ENCODE data around the gene KRT76. TPM values are rescaled to one million over a fixed set of nuclear protein-coding genes. Genes with fewer than 3 reads are reported as not detected.
"Not testable (repeated sequence)": the region's sequence is repeated elsewhere in the genome, so short reads cannot be mapped to it uniquely, and the experiment has no call there.

KRT76 gene
- total RNA-seq, 1 donor from 2014 or later: not detected

DNA sequence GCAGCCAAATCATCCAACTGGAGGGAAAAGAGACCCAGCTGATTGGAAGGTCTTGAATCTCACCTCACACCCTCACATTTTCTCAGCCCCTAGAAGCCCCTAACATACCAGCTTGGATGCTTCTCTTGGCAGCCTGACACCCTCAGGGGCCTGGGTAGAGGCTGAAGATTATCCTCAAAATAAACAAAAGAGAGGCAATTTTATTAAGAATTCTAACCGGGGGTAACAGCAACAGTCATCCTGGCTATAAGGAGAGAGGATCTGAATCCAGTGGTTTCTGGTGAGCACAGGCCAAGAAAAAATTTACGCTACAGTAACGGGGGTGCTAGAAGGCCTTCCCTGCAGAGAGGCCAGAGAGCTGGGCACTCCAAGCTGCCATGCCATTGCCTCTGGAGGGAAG is 21.6 kb downstream of the KRT76 start:
- Histone ChIP-seq H3K36me3 (ENCODE audit: control insufficient read depth, insufficient read depth, low read length) (no peaks in the 10 kb centered on the region), H3K4me3 (ENCODE audit: low read depth, low read length) (no peak overlapping the region), H3K27me3 (ENCODE audit: control insufficient read depth, insufficient read depth, low read length) (peaks cover 6% of the 10 kb centered on the region)
- FAIRE-seq (no peak), DNase-seq (ENCODE audit: low read depth) (no peak)
- TF ChIP-seq, protein P1, sequence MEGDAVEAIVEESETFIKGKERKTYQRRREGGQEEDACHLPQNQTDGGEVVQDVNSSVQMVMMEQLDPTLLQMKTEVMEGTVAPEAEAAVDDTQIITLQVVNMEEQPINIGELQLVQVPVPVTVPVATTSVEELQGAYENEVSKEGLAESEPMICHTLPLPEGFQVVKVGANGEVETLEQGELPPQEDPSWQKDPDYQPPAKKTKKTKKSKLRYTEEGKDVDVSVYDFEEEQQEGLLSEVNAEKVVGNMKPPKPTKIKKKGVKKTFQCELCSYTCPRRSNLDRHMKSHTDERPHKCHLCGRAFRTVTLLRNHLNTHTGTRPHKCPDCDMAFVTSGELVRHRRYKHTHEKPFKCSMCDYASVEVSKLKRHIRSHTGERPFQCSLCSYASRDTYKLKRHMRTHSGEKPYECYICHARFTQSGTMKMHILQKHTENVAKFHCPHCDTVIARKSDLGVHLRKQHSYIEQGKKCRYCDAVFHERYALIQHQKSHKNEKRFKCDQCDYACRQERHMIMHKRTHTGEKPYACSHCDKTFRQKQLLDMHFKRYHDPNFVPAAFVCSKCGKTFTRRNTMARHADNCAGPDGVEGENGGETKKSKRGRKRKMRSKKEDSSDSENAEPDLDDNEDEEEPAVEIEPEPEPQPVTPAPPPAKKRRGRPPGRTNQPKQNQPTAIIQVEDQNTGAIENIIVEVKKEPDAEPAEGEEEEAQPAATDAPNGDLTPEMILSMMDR (IDR thresholded peaks at IDR 0.05; ENCODE audit: insufficient read depth, low read length, severe bottlenecking): no peak

DNA sequence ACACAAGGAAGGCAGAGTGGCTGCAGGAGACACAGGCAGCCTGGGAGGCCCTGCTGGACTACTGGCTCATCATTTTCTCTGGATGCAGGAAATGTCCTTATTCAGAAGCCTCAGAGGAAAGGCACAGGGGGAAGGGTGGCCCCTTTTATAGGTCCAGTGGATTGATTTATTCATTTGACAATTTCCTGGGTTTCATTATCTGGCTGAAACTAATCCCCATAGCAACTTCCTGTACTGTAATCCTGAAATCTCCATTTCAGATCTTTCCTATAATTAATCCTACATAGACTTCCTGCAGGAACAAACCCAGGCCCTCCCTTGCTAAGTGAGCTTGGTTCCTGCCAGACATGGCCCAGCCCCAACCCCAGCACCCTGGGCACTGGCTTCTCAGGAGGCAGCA is 23.0 kb downstream of the KRT76 start:
- peaks cover 6% of the 10 kb centered on the region for H3K27me3 ChIP-seq (ENCODE audit: control insufficient read depth, insufficient read depth, low read length)
- H3K36me3 ChIP-seq (ENCODE audit: control insufficient read depth, insufficient read depth, low read length): no peaks in the 10 kb centered on the region
- FAIRE-seq (no peak), DNase-seq (ENCODE audit: low read depth) (no peak)
- no peak overlapping the region for H3K4me3 ChIP-seq (ENCODE audit: low read depth, low read length)
- TF ChIP-seq, protein P1 (IDR thresholded peaks at IDR 0.05; ENCODE audit: insufficient read depth, low read length, severe bottlenecking): no peak

DNA sequence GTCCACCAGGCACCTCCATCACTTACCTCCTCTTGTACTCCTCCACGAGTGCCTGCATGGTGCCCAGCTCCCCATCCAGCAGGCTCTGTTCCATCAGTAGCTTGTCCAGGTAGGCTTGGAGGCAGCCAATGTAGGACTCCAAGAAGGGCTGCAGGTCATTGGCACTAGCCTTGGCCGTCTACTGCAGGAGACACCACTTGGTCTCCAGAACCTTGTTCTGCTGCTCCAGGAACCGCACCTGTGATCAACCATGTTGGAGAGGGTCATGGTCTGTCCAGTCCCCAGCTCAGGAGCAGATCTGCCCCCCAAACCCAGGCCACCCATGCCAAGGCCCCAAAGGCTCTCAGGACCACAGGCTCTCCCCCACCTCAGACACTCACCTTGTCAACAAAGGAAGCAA is 23.9 kb downstream of the KRT76 start:
- no peak overlapping the region for H3K4me3 ChIP-seq (ENCODE audit: low read depth, low read length)
- TF ChIP-seq, protein P1 (IDR thresholded peaks at IDR 0.05; ENCODE audit: insufficient read depth, low read length, severe bottlenecking): no peak
- H3K36me3 ChIP-seq (ENCODE audit: control insufficient read depth, insufficient read depth, low read length): no peaks in the 10 kb centered on the region
- no peak for DNase-seq (ENCODE audit: low read depth)
- FAIRE-seq: no peak
- peaks cover 6% of the 10 kb centered on the region for H3K27me3 ChIP-seq (ENCODE audit: control insufficient read depth, insufficient read depth, low read length)

- no peaks in the 10 kb centered on the region for H3K36me3 ChIP-seq (ENCODE audit: control insufficient read depth, insufficient read depth, low read length)
- no peak for DNase-seq (ENCODE audit: low read depth)
- TF ChIP-seq, protein P1 (IDR thresholded peaks at IDR 0.05; ENCODE audit: insufficient read depth, low read length, severe bottlenecking): no peak
- H3K27me3 ChIP-seq (ENCODE audit: control insufficient read depth, insufficient read depth, low read length): peaks cover 6% of the 10 kb centered on the region
- no peak overlapping the region for H3K4me3 ChIP-seq (ENCODE audit: low read depth, low read length)
- FAIRE-seq: no peak
These were observed 24.6 kb downstream of the KRT76 start for GRCh38 chr12:52752516-52752915.

GRCh38 chr12:52751795-52752194 is 25.4 kb downstream of the KRT76 start:
- Histone ChIP-seq H3K36me3 (ENCODE audit: control insufficient read depth, insufficient read depth, low read length) (no peaks in the 10 kb centered on the region), H3K4me3 (ENCODE audit: low read depth, low read length) (no peak overlapping the region), H3K27me3 (ENCODE audit: control insufficient read depth, insufficient read depth, low read length) (peaks cover 6% of the 10 kb centered on the region)
- DNase-seq (ENCODE audit: low read depth) (no peak), FAIRE-seq (no peak)
- TF ChIP-seq, protein P1 (IDR thresholded peaks at IDR 0.05; ENCODE audit: insufficient read depth, low read length, severe bottlenecking): no peak

GRCh38 chr12:52750532-52750931 is 26.6 kb downstream of the KRT76 start:
- DNase-seq (ENCODE audit: low read depth); H3K4me3 ChIP-seq (ENCODE audit: low read depth, low read length); FAIRE-seq; H3K27me3 ChIP-seq (ENCODE audit: control insufficient read depth, insufficient read depth, low read length); H3K36me3 ChIP-seq (ENCODE audit: control insufficient read depth, insufficient read depth, low read length): not testable (repeated sequence)

Measured in bronchial epithelial cell (primary cell).